NOMO-1 treated with DMSO at 0.1 percent for 48 hours (cell line): Measurements from ENCODE around the gene CSF3.
A peak's percentile ranks its signal among the peaks of the same experiment; 100 is the strongest.

Experiments used
- DNase-seq: peaks from one replicate; lab custom pipeline; 2025; ENCODE audit not compliant: unreplicated experiment; lab: John Stamatoyannopoulos, UW

Gene CSF3

GRCh38 chr17:40015005-40015997, at the start of gene CSF3:
TSS of gene CSF3 (plus strand) at chr17:40015440. CDS start at chr17:40015475, 35 bp downstream.
- no peak for DNase-seq

DNA sequence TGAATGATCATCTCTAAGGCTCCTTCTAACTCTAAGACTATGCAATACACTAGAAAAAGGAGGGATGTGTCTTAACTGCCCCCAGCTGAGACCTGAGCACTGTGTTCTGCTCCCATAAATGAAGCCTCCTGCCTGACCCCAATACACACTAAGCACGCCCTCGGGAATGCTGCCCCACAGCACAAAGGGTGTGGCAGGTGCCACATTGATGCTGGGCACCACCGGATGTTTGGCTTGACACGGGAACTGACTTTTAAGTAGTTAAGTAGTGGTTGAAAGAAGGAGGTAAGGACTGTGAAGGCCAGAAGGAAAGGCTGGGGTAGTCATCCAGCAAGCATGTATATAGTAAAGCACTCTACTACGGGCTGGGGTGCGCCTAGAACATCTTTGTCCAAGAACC, 48.5 kb upstream of the CSF3 start:
- DNase-seq: no peak

GRCh38 chr17:39968761-39969160, 46.5 kb upstream of the CSF3 start:
- DNase-seq: no peak

DNA sequence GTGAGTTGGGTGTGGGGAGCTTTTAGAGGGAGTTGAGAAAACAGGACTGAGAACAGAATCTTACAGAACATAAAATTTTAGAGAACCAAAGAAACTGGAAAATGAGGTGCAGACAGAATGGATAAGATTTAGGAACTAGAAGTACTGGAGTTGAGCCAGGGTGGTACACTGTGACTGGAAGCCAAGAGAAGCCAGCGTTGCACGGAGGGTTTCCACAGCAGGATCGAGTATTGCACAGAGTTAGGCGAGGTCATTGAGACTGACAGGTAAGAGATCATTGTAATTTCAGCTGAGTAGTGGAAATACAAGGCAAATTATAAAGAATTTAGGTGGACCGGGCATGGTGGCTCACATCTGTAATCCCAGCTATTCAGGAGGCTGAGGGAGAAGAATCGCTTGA, 45.9 kb upstream of the CSF3 start:
- DNase-seq: no peak

DNA sequence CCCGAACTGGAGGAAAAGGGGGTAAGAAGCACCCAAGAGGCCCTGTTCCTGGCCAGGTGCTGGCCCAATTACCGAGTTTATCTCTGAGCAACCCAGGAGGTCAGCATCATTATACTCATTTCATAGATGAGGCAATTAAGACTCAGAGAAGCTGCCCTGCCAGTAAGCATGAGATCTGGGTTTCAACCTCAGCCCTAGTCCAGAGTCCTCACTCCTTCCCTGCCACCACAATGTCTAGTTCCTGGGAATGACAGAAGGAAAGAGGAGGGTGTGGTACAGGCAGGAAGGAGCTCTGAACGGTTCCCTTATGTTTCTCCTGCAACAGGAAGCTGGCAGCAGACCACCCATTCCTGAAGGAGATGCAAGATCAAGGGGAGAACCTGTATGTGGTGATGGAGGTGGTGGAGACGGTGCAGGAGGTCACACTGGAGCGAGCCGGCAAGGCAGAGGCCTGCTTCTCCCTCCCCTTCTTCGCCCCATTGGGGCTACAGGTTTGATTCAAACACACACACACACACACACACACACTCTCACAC, 45.0 kb upstream of the CSF3 start:
- no peak for DNase-seq

DNA sequence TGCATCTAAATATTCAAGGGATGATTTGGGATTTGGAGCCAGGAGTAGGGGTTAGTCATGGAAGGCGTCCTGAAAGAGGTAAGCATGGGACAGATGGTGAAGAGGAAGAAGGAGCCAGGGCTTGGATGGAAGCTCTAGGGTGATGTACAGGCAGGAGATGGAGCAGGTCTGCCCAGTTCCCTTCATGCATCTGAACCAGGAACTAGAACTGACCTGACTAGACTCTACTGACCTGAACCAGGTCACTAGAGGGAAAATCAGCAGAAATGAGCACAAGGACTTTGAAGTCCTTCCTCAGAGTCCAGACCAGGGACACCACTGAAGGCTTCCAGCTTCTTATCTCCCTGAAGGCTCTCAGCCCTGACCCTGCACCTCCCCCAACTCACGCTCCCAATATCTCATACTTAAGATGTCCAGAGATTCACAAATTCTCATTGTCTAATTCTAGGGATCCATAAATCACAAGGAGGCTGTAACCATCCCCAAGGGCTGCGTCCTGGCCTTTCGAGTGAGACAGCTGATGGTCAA, 44.1 kb upstream of the CSF3 start:
- DNase-seq: no peak

GRCh38 chr17:39972271-39972670, 43.0 kb upstream of the CSF3 start:
- peak; percentile 61 for DNase-seq

DNA sequence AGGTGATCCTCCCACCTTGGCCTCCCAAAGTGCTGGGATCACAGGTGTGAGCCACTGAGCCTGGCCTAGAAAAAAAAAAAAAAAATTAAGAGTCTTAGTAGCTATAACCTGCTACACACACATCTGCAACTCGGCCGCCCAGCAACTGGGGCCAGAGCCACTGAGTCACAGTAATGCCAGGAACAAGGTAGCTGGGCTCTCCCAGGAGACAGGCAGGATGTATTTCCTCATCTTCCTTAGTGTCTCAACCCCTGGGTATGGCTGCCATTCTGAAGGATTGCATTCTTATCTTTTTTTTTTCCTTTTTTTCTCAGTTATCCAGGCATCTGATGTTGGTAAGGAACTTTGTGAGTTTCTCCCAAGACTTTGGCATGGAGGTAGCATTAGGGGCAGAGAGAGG, 41.7 kb upstream of the CSF3 start:
- DNase-seq: no peak

- no peak for DNase-seq
Observed at GRCh38 chr17:39974433-39974832, 40.8 kb upstream of the CSF3 start.

DNA sequence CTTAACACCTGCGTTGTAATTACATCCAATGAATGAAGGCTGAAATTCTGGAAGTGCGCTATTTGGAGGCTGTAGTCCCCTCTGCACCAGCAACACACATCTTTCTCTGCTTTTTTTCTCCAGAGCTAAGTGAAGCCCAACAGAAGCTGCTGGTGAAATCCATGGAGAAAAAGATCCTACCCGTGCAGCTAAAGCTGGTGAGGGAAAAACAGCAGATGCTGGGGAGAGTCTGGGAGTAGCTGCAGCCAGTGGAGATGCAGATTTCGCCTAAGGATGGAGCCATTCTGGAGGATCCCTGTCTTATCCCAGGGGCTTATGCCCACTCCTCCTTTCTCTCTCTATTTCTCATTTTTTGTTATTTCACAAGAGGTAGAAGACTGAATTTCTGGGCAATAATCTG, 39.4 kb upstream of the CSF3 start:
- no peak for DNase-seq

DNA sequence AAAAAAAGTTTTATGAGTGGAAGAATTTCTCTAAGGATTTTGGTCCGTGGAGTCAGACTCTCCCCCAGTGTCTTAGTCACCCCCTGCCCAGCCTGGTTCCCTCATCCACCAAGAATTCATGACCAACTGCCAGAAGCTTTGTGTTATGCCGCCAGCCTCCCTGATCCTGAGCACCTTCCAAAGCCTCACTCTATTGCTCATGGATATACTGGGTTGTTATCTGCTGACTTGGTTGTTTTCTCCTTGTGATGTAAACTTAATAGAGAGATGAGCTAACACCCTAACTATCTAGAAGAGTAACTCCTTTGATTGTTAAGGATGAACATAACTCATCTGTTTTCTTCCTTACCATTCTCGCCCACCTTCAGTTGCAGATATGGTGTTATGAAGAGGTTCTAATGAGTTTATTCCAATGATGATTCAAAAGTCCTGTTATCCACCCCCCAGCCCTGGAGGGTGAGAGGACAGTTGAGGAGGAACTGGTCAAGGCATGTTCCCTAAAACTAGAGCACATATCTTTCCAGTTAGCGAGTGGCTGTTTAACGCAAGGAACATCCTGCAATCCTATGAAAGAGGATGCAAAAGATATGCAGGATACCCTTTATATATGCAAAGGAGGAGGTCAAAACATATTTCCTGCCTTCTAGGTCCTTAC, 36.1 kb upstream of the CSF3 start:
- DNase-seq: no peak

- peak; percentile 72 for DNase-seq
Observed at GRCh38 chr17:39979893-39980350, 35.3 kb upstream of the CSF3 start.

DNA sequence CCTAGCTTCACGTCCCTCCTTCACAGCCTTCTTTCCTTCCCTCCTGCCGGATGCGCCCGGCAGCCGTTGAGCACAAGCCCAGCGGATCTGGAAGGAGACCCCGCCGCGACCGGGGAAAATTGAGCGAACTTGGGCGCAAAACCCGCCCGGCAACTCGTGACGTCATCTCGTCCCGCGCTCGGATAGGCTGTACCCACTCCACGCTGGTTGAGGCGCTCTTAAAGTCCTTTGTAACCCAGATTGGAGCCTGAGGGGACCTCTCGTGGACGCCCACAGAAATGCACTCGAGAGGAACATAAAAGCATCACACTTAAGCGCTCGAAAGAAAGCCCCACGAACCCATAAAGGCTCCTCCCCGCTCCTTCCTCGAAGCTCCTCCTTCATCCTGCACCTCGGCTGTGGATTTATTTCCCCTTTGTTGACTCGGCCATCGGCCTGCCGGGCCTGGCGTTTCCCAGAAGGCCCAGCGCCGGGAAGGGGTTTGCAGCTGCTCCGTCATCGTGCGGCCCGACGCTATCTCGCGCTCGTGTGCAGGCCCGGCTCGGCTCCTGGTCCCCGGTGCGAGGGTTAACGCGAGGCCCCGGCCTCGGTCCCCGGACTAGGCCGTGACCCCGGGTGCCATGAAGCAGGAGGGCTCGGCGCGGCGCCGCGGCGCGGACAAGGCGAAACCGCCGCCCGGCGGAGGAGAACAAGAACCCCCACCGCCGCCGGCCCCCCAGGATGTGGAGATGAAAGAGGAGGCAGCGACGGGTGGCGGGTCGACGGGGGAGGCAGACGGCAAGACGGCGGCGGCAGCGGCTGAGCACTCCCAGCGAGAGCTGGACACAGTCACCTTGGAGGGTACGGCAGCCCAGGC, 34.7 kb upstream of the CSF3 start, which contains the start of gene PSMD3:
TSS of gene PSMD3 (plus strand) at position 457 of the 856 bp plus-strand sequence. CDS start at position 621, 164 bp downstream.
- peak; percentile 99 for DNase-seq

DNA sequence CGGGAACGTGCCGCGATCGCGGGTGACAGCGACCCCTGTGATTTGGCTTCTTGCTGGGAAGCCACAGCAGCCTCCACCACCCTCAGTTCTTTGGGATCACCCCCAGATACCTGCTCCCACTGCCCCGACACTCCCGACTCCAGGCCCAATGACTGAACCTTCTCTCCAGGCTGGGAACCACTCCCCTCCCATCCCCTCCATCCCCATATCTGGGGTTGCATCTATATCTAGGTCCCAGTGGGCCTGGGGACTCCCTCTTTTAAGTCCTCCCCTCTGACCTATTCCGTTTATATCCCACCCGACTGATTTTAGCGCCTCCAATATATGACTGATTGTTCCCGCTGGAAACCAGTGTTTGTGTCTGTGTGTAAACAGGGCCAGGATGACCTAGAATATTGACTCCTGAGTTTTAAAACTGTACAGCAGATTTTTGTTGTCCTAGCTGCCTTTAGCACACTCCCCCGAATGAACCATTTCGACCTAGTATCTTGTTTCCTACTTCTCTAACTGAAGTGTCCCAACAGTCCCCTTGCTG, 34.0 kb upstream of the CSF3 start:
- no peak for DNase-seq

DNA sequence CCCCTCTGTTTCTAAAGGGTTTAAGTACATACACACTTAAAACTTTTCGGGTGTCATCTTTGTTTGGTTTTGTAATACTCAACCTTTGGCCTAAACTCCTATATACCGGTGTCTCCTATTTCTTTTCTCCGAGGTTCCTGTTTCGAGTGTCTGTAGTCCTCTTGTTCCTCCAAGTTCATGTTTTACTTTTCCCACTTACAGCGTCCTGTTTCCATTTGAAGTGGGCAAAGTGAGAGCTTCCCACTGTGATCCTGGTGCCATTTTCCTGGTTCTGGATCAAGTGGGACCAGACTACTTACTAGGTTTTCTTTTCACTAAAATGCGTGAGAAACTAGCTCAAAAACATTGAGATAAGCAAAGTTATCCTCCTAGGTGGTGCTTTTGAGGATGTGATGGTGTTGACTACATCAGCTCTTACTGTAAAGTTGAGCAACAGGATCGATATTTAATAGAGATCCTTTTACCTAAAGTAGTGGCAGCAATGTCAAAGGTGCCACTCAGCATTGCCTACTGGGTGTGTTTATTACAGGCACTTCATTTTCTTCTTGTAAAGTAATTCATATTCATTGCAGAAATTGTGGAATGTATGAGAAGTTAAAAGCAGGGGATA, 33.4 kb upstream of the CSF3 start:
- DNase-seq: peak; percentile 62

- DNase-seq: no peak
Observed at GRCh38 chr17:39988206-39988810, 26.9 kb upstream of the CSF3 start.

- no peak for DNase-seq
Observed at GRCh38 chr17:39994448-39994847, 20.8 kb upstream of the CSF3 start.

DNA sequence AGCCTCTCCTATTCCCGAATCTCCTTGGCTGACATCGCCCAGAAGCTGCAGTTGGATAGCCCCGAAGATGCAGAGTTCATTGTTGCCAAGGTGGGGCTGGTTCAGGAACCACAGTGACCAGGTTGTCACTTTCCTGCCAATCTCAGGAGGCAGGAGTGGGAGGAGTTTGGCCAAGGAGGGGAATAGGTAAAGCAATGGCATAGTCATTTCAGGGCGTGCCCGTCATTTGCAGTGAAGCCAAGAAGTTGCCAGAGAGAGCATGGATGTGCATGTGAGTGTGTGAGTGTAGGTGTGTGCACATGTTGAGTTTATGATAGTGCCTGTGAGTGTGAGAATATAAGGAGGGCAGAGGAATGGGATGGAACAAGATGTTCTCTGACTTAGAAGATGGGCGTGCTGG, 19.8 kb upstream of the CSF3 start:
- no peak for DNase-seq

DNA sequence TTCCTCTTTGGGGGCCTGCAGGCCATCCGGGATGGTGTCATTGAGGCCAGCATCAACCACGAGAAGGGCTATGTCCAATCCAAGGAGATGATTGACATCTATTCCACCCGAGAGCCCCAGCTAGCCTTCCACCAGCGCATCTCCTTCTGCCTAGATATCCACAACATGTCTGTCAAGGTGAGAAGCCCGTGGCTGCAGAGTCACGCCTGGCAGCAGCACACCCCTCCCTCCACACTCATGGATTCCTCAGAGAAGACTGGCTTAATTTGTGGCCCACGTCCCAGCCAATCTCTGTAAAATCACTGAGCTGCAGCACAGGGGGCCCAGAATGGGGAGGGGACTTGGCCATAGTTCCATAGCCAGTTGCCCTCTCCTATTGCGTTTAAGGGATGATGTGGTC, 19.1 kb upstream of the CSF3 start:
- DNase-seq: no peak
